ENCODE measurements around the gene TBC1D13.

DNA sequence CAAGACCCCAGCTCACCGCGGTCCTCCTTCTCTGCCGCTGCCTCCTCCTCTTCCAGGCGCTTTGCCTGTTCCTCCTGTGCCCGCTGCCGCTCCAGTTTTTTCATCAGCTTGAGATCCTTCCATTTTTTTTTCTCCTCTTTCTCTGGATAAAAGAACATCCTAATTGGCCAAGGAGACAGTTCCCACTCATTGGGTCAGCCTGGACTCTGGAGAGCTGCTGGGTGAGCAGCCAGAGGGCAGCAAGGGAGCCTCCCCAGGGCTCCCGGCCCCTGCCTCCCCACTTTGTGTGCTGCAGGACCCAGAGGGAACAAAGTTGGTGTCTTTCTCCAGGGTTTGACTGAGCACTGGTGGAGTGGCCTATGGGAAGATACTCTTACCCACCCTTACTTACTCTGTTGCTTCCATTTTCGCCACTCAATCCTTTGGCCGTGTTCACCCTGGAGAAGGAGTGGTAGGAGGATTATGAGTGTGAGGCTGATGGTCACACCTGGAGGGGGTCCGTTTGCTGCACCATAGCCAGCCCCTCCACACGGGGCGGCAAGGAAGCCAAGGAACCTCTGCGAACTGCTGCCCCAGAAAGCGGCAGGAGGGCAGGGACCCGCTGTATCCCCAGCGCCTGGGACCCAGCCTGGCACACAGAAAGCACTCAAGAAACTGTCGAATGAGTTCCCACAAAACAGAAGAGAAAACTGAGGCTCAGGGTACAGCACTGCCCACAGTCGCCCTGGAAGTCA, 41.8 kb downstream of the TBC1D13 start:
- TF ChIP-seq, protein P1, sequence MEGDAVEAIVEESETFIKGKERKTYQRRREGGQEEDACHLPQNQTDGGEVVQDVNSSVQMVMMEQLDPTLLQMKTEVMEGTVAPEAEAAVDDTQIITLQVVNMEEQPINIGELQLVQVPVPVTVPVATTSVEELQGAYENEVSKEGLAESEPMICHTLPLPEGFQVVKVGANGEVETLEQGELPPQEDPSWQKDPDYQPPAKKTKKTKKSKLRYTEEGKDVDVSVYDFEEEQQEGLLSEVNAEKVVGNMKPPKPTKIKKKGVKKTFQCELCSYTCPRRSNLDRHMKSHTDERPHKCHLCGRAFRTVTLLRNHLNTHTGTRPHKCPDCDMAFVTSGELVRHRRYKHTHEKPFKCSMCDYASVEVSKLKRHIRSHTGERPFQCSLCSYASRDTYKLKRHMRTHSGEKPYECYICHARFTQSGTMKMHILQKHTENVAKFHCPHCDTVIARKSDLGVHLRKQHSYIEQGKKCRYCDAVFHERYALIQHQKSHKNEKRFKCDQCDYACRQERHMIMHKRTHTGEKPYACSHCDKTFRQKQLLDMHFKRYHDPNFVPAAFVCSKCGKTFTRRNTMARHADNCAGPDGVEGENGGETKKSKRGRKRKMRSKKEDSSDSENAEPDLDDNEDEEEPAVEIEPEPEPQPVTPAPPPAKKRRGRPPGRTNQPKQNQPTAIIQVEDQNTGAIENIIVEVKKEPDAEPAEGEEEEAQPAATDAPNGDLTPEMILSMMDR (IDR thresholded peaks at IDR 0.05), result no peak
- TF ChIP-seq POLR2A (IDR thresholded peaks at IDR 0.05) (no peak), POLR2AphosphoS5 (IDR thresholded peaks at IDR 0.05) (no peak), EP300 (IDR thresholded peaks at IDR 0.05) (no peak)

Data from upper lobe of left lung (tissue), 4 donors.